ENCODE data around the gene AHRR. TPM values are rescaled to one million over a fixed set of nuclear protein-coding genes. Genes with fewer than 3 reads are reported as not detected.

AHRR gene
- total RNA-seq, 1 donor from 2014 or later: 54.9 TPM

DNA sequence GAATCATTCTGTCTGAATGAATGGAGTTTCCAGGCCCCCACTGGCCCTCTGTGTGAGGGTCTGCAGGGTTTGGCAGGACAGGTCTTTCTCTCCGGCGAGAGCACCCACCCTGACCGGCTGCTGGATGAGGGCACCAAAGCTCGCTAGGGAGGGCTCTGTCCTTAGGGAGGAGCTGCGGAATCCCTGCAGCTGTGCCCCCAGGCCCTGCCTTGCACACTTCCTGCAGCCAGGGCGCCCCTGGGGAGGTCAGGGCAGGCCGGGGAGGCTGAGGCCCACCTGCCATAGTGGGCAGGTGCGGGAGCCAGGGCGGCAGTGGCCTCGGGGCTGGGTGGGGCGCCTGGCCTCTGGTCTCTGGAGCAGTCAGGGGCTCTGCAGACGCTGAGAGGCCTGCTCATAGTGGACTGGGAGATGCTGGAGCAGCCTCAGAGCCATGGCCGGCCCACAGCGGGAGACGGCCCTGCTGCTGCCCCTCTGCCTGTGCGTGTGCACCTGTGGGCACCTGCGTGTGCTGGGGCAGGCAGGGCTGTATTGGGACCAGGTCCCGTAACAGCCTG, 157.5 kb downstream of the AHRR start:
- Mint-ChIP-seq H3K27me3 (ENCODE audit: unreplicated experiment) (no peaks in the 10 kb centered on the region), H3K4me1 (ENCODE audit: unreplicated experiment) (peaks cover 3% of the 10 kb centered on the region), H3K27ac (ENCODE audit: unreplicated experiment) (no peak overlapping the region), H3K36me3 (ENCODE audit: unreplicated experiment) (no peaks in the 10 kb centered on the region), H3K4me3 (ENCODE audit: unreplicated experiment) (no peak overlapping the region), H3K9me3 (ENCODE audit: unreplicated experiment) (no peaks in the 10 kb centered on the region)
- DNase-seq (ENCODE audit: extremely low spot score, unreplicated experiment): no peak
- TF ChIP-seq CTCF (IDR thresholded peaks at IDR 0.05): no peak

GRCh38 chr5:479566-480319, 158.2 kb downstream of the AHRR start:
- peaks cover 1% of the 10 kb centered on the region for H3K4me1 Mint-ChIP-seq (ENCODE audit: unreplicated experiment)
- no peak overlapping the region for H3K4me3 Mint-ChIP-seq (ENCODE audit: unreplicated experiment)
- H3K27ac Mint-ChIP-seq (ENCODE audit: unreplicated experiment): no peak overlapping the region
- no peaks in the 10 kb centered on the region for H3K9me3 Mint-ChIP-seq (ENCODE audit: unreplicated experiment)
- TF ChIP-seq CTCF (IDR thresholded peaks at IDR 0.05): no peak
- no peaks in the 10 kb centered on the region for H3K27me3 Mint-ChIP-seq (ENCODE audit: unreplicated experiment)
- no peaks in the 10 kb centered on the region for H3K36me3 Mint-ChIP-seq (ENCODE audit: unreplicated experiment)
- DNase-seq (ENCODE audit: extremely low spot score, unreplicated experiment): no peak

- Mint-ChIP-seq H3K4me3 (ENCODE audit: unreplicated experiment) (no peak overlapping the region), H3K27ac (ENCODE audit: unreplicated experiment) (no peak overlapping the region), H3K4me1 (ENCODE audit: unreplicated experiment) (no peaks in the 10 kb centered on the region), H3K36me3 (ENCODE audit: unreplicated experiment) (no peaks in the 10 kb centered on the region), H3K27me3 (ENCODE audit: unreplicated experiment) (no peaks in the 10 kb centered on the region), H3K9me3 (ENCODE audit: unreplicated experiment) (no peaks in the 10 kb centered on the region)
- no peak for TF ChIP-seq CTCF (IDR thresholded peaks at IDR 0.05)
- DNase-seq (ENCODE audit: extremely low spot score, unreplicated experiment): no peak
These were observed 159.8 kb downstream of the AHRR start for GRCh38 chr5:481347-481746.

GRCh38 chr5:482021-482420, 160.5 kb downstream of the AHRR start:
- no peaks in the 10 kb centered on the region for H3K27me3 Mint-ChIP-seq (ENCODE audit: unreplicated experiment)
- no peaks in the 10 kb centered on the region for H3K4me1 Mint-ChIP-seq (ENCODE audit: unreplicated experiment)
- no peak overlapping the region for H3K27ac Mint-ChIP-seq (ENCODE audit: unreplicated experiment)
- H3K9me3 Mint-ChIP-seq (ENCODE audit: unreplicated experiment): no peaks in the 10 kb centered on the region
- H3K36me3 Mint-ChIP-seq (ENCODE audit: unreplicated experiment): no peaks in the 10 kb centered on the region
- no peak for TF ChIP-seq CTCF (IDR thresholded peaks at IDR 0.05)
- no peak overlapping the region for H3K4me3 Mint-ChIP-seq (ENCODE audit: unreplicated experiment)
- DNase-seq (ENCODE audit: extremely low spot score, unreplicated experiment): no peak

DNA sequence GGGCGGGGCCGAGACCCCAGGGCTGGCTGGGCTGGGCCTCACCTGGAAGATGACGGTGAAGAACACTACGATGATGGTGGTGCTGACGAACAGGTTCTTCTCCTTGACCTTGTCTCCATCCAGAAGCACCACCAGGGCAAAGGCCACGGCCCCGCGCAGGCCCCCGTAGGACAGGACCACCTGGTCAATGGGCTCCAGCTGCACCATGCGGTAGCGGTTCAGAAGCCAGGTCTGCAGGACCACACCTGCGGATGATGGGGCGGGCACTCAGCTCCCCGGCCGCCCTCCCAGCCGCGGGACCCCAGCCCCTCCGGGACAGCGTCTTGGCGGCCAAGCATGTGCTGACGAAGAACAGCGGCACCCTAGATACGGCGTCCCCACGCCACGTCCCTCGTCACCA, 161.0 kb downstream of the AHRR start:
- Mint-ChIP-seq H3K4me3 (ENCODE audit: unreplicated experiment) (no peak overlapping the region), H3K27ac (ENCODE audit: unreplicated experiment) (no peak overlapping the region), H3K27me3 (ENCODE audit: unreplicated experiment) (no peaks in the 10 kb centered on the region), H3K9me3 (ENCODE audit: unreplicated experiment) (no peaks in the 10 kb centered on the region), H3K4me1 (ENCODE audit: unreplicated experiment) (no peaks in the 10 kb centered on the region), H3K36me3 (ENCODE audit: unreplicated experiment) (no peaks in the 10 kb centered on the region)
- no peak for TF ChIP-seq CTCF (IDR thresholded peaks at IDR 0.05)
- DNase-seq (ENCODE audit: extremely low spot score, unreplicated experiment): no peak

All from osteocyte (in vitro differentiated cells).